Activated naive CD4-positive, alpha-beta T cell treated with anti-CD3 and anti-CD28 coated beads, Interleukin-2, amount 50 U/mL, for 24 hours (primary cell): ENCODE data around the gene HUWE1.
"Not testable (repeated sequence)": the region's sequence is repeated elsewhere in the genome, so short reads cannot be mapped to it uniquely, and the experiment has no call there.

Experiments
- H3K27ac Mint-ChIP-seq: one replicate; pipeline ENCODE4 v1.8.0; 2021; ENCODE audit warnings: mild to moderate bottlenecking, mixed read lengths
- H3K27me3 Mint-ChIP-seq: one replicate; pipeline ENCODE4 v1.8.0; 2021; ENCODE audit warnings: mixed read lengths
- H3K36me3 Mint-ChIP-seq: one replicate; pipeline ENCODE4 v1.8.0; 2021; ENCODE audit warnings: mixed read lengths
- H3K4me1 Mint-ChIP-seq: one replicate; pipeline ENCODE4 v1.8.0; 2021; ENCODE audit warnings: mixed read lengths
- H3K4me3 Mint-ChIP-seq: one replicate; pipeline ENCODE4 v1.8.0; 2021; ENCODE audit warnings: mild to moderate bottlenecking, mixed read lengths
- H3K9me3 Mint-ChIP-seq: one replicate; pipeline ENCODE4 v1.8.0; 2021; ENCODE audit warnings: mixed read lengths

HUWE1 gene

GRCh38 chrX:53544936-53545335 is 141.6 kb downstream of the HUWE1 start:
- H3K4me1 Mint-ChIP-seq, result peaks cover 4% of the 10 kb centered on the region
- no peaks in the 10 kb centered on the region for H3K9me3 Mint-ChIP-seq
- no peak overlapping the region for H3K27ac Mint-ChIP-seq
- H3K27me3 Mint-ChIP-seq, result no peaks in the 10 kb centered on the region
- H3K36me3 Mint-ChIP-seq, result peaks cover 15% of the 10 kb centered on the region
- no peak overlapping the region for H3K4me3 Mint-ChIP-seq

DNA sequence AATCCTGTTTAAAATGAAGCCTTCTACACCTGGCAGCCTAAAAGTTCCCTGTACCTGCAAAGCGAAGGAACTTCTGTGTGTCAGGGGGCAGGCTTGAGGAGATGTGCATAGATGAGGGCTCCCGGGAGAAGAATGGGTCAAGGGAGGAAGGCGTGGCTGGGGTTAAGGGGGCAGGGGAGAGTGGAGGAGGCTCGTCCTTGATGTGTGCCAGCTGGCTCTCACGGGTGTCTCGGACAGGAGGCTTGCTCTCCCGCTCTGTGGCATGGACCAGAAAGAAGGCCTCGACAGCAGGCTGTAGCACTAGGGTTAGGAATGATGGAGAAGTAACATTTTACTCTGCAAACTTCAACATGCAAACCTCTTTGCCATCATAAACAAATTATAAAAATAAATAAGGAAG is 147.7 kb downstream of the HUWE1 start:
- peak overlapping the region; percentile 65 for H3K27ac Mint-ChIP-seq

GRCh38 chrX:53531255-53531966 is 155.1 kb downstream of the HUWE1 start:
- H3K9me3 Mint-ChIP-seq, H3K27me3 Mint-ChIP-seq, H3K4me3 Mint-ChIP-seq, H3K4me1 Mint-ChIP-seq, H3K36me3 Mint-ChIP-seq: not testable (repeated sequence)
- peak overlapping the region; percentile 76 for H3K27ac Mint-ChIP-seq

More for the DNA sequence above, 147.7 kb downstream of the HUWE1 start:
- no peaks in the 10 kb centered on the region for H3K9me3 Mint-ChIP-seq
- H3K4me3 Mint-ChIP-seq, result no peak overlapping the region
- H3K36me3 Mint-ChIP-seq, result peaks cover 15% of the 10 kb centered on the region
- H3K4me1 Mint-ChIP-seq, result no peaks in the 10 kb centered on the region
- no peaks in the 10 kb centered on the region for H3K27me3 Mint-ChIP-seq

- H3K36me3 Mint-ChIP-seq, result no peaks in the 10 kb centered on the region
- no peaks in the 10 kb centered on the region for H3K9me3 Mint-ChIP-seq
- H3K4me1 Mint-ChIP-seq, result no peaks in the 10 kb centered on the region
- no peak overlapping the region for H3K4me3 Mint-ChIP-seq
- H3K27me3 Mint-ChIP-seq, result no peaks in the 10 kb centered on the region
- H3K27ac Mint-ChIP-seq, result no peak overlapping the region
Observed at GRCh38 chrX:53526999-53527398, 159.5 kb downstream of the HUWE1 start.

DNA sequence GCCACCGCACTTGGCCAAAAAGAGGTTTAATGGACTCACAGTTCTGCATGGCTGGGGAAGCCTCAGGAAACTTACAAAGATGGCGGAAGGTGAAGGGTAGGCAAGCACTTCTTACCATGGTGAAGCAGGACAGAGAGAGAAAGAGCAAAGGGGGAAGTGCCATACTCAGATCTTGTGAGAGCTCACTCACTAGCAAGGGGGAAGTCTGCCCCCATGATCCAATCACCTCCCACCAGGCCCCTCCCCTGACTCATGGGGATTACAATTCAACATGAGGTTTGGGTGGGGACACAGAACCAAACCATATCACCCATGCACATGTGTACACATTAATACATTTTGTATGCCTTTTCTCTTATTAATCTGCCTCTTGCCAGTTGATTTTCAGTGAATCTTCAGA is 175.2 kb downstream of the HUWE1 start:
- no peaks in the 10 kb centered on the region for H3K4me1 Mint-ChIP-seq

DNA sequence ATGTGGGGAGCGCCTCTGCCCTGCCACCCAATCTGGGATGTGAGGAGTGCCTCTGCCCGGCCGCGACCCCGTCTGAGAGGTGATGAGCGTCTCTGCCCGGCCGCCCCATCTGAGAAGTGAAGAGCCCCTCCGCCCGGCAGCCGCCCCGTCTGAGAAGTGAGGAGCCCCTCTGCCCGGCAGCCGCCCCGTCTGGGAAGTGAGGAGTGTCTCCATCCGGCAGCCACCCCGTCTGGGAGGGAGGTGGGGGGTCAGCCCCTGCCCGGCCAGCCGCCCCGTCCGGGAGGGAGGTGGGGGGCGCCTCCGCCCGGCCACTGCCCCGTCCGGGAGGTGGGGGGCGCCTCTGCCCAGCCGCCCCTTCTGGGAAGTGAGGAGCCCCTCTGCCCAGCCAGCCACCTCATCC is 182.5 kb downstream of the HUWE1 start:
- H3K27ac Mint-ChIP-seq, H3K4me3 Mint-ChIP-seq, H3K9me3 Mint-ChIP-seq, H3K36me3 Mint-ChIP-seq, H3K27me3 Mint-ChIP-seq, H3K4me1 Mint-ChIP-seq: not testable (repeated sequence)

More for the DNA sequence above, 175.2 kb downstream of the HUWE1 start:
- Mint-ChIP-seq H3K4me3 (no peak overlapping the region), H3K27ac (no peak overlapping the region), H3K27me3 (no peaks in the 10 kb centered on the region), H3K9me3 (no peaks in the 10 kb centered on the region), H3K36me3 (no peaks in the 10 kb centered on the region)

DNA sequence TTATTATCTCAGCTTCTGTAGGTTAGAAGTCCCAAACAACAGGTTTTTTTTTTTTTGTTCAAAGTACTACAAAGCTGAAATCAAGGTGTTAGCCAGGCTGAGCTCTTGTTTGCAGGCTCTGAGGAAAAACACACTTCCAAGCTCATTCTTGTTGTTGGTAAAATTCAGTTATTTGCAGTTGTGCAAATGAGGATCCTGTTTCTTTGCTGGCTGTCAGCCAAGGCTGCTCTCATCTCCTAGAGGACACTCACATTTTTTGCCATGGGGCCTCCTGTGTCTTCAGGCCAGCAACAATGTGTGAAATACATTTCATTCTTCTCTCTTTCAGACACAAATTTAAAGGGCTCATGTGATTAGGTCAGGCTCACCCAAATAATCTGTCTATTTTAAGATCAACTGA is 192.1 kb downstream of the HUWE1 start:
- Mint-ChIP-seq H3K36me3 (no peaks in the 10 kb centered on the region), H3K27ac (no peak overlapping the region), H3K4me3 (no peak overlapping the region), H3K4me1 (no peaks in the 10 kb centered on the region), H3K27me3 (no peaks in the 10 kb centered on the region), H3K9me3 (no peaks in the 10 kb centered on the region)

GRCh38 chrX:53486285-53486684 is 200.2 kb downstream of the HUWE1 start:
- Mint-ChIP-seq H3K4me1 (no peaks in the 10 kb centered on the region), H3K27me3 (peaks cover under 1% of the 10 kb centered on the region), H3K4me3 (no peak overlapping the region), H3K36me3 (no peaks in the 10 kb centered on the region), H3K27ac (no peak overlapping the region), H3K9me3 (no peaks in the 10 kb centered on the region)

DNA sequence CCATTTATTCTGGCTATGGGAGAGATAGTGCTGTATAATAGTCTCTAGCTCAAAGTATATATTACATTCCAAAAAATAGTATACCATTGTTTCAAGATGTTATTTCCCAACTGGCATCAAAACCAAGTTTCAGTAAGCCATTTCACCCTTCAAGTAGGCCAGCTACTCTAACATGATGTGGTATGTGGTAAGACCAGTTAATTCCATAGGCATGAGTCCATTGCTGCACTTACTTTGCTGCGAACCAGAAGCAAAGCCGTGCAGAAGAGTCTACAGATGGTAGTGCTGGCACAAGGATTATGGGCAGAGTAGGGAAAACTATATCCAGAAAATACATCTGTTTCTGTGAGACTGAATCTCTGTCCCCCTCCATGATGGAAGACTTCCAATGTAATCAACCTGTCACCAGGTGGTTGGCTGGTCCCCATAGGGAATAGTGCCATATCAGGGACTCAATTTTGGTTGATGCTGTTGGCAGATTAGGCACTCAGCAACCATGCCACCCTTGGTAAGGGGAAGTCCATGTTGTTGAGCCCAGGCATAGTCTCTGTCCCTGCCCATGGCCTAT is 202.6 kb downstream of the HUWE1 start:
- H3K27ac Mint-ChIP-seq, result no peak overlapping the region
- H3K27me3 Mint-ChIP-seq, result peaks cover 3% of the 10 kb centered on the region
- no peaks in the 10 kb centered on the region for H3K36me3 Mint-ChIP-seq
- no peaks in the 10 kb centered on the region for H3K4me1 Mint-ChIP-seq
- no peaks in the 10 kb centered on the region for H3K9me3 Mint-ChIP-seq
- no peak overlapping the region for H3K4me3 Mint-ChIP-seq

DNA sequence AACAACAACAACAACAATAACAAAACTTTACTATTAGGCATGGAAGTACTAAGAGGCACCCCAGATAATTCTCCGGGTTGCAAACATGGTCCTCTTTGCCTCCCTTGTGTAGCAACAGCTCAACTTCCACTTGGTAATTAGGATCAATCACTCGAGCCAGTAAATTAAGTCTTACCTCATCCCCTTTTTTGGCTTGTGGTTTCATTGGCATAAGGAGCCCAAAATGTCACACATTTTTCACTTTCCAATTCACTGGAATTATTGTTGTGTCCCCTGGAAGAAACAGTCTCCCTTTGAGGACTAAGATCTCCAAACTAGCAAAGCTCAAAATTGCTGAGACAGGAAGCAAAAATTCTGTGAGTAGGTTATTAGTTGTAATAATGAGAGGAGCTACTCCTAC is 203.1 kb downstream of the HUWE1 start:
- Mint-ChIP-seq H3K36me3 (no peaks in the 10 kb centered on the region), H3K9me3 (no peaks in the 10 kb centered on the region), H3K4me1 (no peaks in the 10 kb centered on the region), H3K27me3 (peaks cover 3% of the 10 kb centered on the region), H3K27ac (no peak overlapping the region), H3K4me3 (no peak overlapping the region)
